Measurements from ENCODE around the gene ASPN. TPM values are rescaled to one million over a fixed set of nuclear protein-coding genes. Genes with fewer than 3 reads are reported as not detected.

ASPN gene
- total RNA-seq, 1 donor from 2014 or later: 43.5 TPM

- Histone ChIP-seq H3K27me3 (no peaks in the 10 kb centered on the region), H3K36me3 (peaks cover 0 to 6% of the 10 kb centered on the region in 2 donors), H3K4me3 (no peak overlapping the region), H3K27ac (peak overlapping the region; percentile 86 to 92), H3K4me1 (peaks cover 9 to 35% of the 10 kb centered on the region in 2 donors), H3K9me3 (no peaks in the 10 kb centered on the region)
- no peak for DNase-seq (ENCODE audit: low spot score in 2 of 2)
- intact Hi-C loops (cut with DNase I): no loop called here
- no peak for TF ChIP-seq CTCF (IDR thresholded peaks at IDR 0.05)
These were observed 6.6 kb upstream of the ASPN start for GRCh38 chr9:92488681-92489550.

- H3K4me1 ChIP-seq: peaks cover 9 to 45% of the 10 kb centered on the region in 2 donors
- intact Hi-C loops (cut with DNase I): no loop called here
- no peaks in the 10 kb centered on the region for H3K9me3 ChIP-seq
- no peaks in the 10 kb centered on the region for H3K27me3 ChIP-seq
- no peak overlapping the region for H3K4me3 ChIP-seq
- peak overlapping the region; percentile 86 to 92 for H3K27ac ChIP-seq
- H3K36me3 ChIP-seq: no peaks in the 10 kb centered on the region
- no peak for TF ChIP-seq CTCF (IDR thresholded peaks at IDR 0.05)
- DNase-seq (ENCODE audit: low spot score in 2 of 2): no peak
These were observed 4.1 kb upstream of the ASPN start for GRCh38 chr9:92486371-92486770.

GRCh38 chr9:92484563-92484962, 2.3 kb upstream of the ASPN start:
- intact Hi-C loops (cut with DNase I): no loop called here
- Histone ChIP-seq H3K9me3 (no peaks in the 10 kb centered on the region), H3K4me1 (peaks cover 3 to 41% of the 10 kb centered on the region in 2 donors), H3K4me3 (no peak overlapping the region), H3K36me3 (no peaks in the 10 kb centered on the region), H3K27me3 (no peaks in the 10 kb centered on the region), H3K27ac (peak overlapping the region; percentile 90 to 92)
- TF ChIP-seq CTCF (IDR thresholded peaks at IDR 0.05): no peak
- no peak for DNase-seq (ENCODE audit: low spot score in 2 of 2)

- TF ChIP-seq CTCF (IDR thresholded peaks at IDR 0.05): no peak
- peak overlapping the region; percentile 90 to 92 for H3K27ac ChIP-seq
- H3K9me3 ChIP-seq: no peaks in the 10 kb centered on the region
- no peaks in the 10 kb centered on the region for H3K36me3 ChIP-seq
- intact Hi-C loops (cut with DNase I): no loop called here
- no peak for DNase-seq (ENCODE audit: low spot score in 2 of 2)
- no peaks in the 10 kb centered on the region for H3K27me3 ChIP-seq
- H3K4me3 ChIP-seq: no peak overlapping the region
- H3K4me1 ChIP-seq: peaks cover 0 to 41% of the 10 kb centered on the region in 2 donors
These were observed 1.6 kb upstream of the ASPN start for GRCh38 chr9:92483627-92484545.

- TF ChIP-seq CTCF (IDR thresholded peaks at IDR 0.05): no peak
- no peaks in the 10 kb centered on the region for H3K27me3 ChIP-seq
- H3K4me1 ChIP-seq: peaks cover 0 to 37% of the 10 kb centered on the region in 2 donors
- H3K27ac ChIP-seq: peak overlapping the region; percentile 90 to 92
- intact Hi-C loops (cut with DNase I): no loop called here
- H3K36me3 ChIP-seq: no peaks in the 10 kb centered on the region
- H3K9me3 ChIP-seq: no peaks in the 10 kb centered on the region
- no peak for DNase-seq (ENCODE audit: low spot score in 2 of 2)
- H3K4me3 ChIP-seq: no peak overlapping the region
These were observed 499 bp upstream of the ASPN start for GRCh38 chr9:92482805-92483204.

Measured in ascending aorta (tissue), 2 donors.